Measurements from ENCODE around the gene LTBP4. TPM values are rescaled to one million over a fixed set of nuclear protein-coding genes. Genes with fewer than 3 reads are reported as not detected.

LTBP4 gene
- total RNA-seq, 2 donors from 2014 or later: 178 to 245 TPM

- H3K9me3 Mint-ChIP-seq: peaks cover 0 to 5% of the 10 kb centered on the region in 2 donors
- H3K36me3 Mint-ChIP-seq: no peaks in the 10 kb centered on the region
- H3K27ac Mint-ChIP-seq: peak overlapping the region; percentile 0 to 82
- DNase-seq (ENCODE audit: low spot score in 2 of 2) (peak; percentile 95 to 96), ATAC-seq (peak; percentile 91 to 94)
Observed at GRCh38 chr19:40570313-40571004, 30.7 kb upstream of the LTBP4 start.

DNA sequence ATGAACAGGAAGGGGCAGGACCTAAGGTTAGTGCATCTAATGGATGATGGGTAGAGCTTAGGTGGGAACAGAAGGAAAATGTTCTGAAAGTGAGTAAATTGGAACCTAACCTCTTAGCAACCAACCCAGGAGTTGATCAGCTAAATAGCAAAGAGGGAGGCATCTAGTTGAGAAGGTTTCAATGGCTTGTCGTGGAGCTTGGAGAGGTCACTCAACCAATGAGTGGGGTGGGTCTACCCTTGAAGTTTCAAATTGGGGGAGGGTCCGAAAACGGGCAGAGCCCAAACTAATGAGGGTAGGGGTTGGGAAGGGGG, 30.2 kb upstream of the LTBP4 start:
- peak overlapping the region; percentile 0 to 82 for H3K27ac Mint-ChIP-seq
- ATAC-seq: no peak

DNA sequence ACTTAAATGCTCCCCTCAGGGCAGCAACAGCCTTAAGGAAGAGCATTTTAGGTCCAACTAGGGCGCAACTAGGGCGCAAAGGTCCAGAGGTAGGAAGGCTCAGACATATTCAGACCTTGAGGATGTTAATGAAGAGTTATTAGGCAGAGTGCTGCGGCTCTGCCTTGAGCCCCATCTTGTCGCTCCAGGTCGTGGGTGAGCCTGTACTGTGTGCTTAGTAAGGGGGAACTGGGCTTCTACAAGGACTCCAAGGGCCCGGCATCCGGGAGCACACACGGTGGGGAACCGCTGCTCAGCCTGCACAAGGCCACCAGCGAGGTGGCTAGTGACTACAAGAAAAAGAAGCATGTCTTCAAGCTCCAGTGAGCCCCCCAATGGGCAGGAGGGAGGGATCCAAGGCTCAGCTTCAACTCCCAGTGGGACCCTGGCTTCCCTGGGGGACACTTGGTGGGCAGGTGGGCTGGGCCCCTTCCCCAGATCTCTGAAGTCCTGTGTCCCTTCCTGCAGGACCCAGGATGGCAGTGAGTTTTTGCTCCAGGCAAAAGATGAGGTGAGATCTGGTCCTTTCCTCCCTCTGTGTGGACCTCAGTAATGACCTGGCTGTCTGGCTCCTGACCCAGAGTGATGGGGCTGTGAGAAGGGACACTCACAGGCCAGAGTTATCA, 29.2 kb upstream of the LTBP4 start:
- ATAC-seq (no peak), DNase-seq (ENCODE audit: low spot score in 2 of 2) (no peak)
- H3K27ac Mint-ChIP-seq: no peak overlapping the region
- H3K9me3 Mint-ChIP-seq: peaks cover 0 to 5% of the 10 kb centered on the region in 2 donors
- H3K36me3 Mint-ChIP-seq: no peaks in the 10 kb centered on the region

More for the DNA sequence above, 30.2 kb upstream of the LTBP4 start:
- no peak for DNase-seq (ENCODE audit: low spot score in 2 of 2)
- no peaks in the 10 kb centered on the region for H3K36me3 Mint-ChIP-seq
- H3K9me3 Mint-ChIP-seq: peaks cover 0 to 5% of the 10 kb centered on the region in 2 donors

- ATAC-seq (no peak), DNase-seq (ENCODE audit: low spot score in 2 of 2) (no peak)
- Mint-ChIP-seq H3K9me3 (peaks cover 0 to 5% of the 10 kb centered on the region in 2 donors), H3K36me3 (peaks cover 10 to 12% of the 10 kb centered on the region in 2 donors), H3K27ac (no peak overlapping the region)
Observed at GRCh38 chr19:40575326-40575725, 25.8 kb upstream of the LTBP4 start.

- H3K36me3 Mint-ChIP-seq: peaks cover 15 to 18% of the 10 kb centered on the region in 2 donors
- H3K27ac Mint-ChIP-seq: peak overlapping the region; percentile 72 to 86
- H3K9me3 Mint-ChIP-seq: no peaks in the 10 kb centered on the region
- ATAC-seq (peak; percentile 43 to 49), DNase-seq (ENCODE audit: low spot score in 2 of 2) (no peak)
Observed at GRCh38 chr19:40576151-40576584, 25.0 kb upstream of the LTBP4 start.

DNA sequence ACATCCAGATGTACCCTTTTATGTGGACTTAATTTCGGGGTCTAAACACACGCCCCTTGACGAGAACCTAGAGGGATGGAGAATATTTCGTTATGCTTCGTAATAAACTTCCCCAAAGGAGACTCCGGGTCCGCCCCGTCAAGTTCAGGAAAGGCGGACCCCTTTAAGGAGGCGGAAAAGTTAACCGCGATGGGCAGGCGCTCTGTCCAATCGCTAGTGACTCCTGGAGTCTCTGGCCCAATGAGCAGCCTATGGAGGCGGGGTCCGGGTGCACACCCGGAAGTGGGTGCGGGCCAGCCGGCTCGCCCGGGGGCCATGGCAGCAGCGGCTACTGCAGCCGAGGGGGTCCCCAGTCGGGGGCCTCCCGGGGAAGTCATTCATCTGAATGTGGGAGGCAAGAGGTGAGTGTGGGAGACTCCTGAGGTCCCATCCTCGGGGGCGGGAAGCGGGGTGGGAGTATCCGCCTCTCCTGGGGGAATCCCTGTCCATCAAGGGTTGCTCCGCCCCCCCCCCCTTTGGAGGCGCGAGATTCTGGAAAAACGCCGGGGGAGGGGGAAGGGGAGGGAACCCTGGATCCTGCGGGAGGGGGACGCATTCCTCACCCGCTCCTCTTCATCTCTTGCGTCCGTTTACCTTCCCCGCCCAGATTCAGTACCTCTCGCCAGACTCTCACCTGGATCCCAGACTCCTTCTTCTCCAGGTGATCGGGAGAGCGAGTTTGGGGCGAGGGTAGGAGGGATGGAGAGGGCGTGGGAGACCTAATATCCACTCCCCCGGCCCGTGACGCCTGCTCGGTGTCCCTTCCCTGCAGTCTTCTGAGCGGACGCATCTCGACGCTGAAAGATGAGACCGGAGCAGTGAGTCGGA, 24.4 kb upstream of the LTBP4 start, which contains the start of gene SHKBP1:
TSS of gene SHKBP1 (plus strand) at position 289 of the 867 bp plus-strand sequence. CDS start at position 316, 27 bp downstream.
- ATAC-seq: peak; percentile 100
- peak; percentile 95 for DNase-seq (ENCODE audit: low spot score in 2 of 2)
- peak within 1 kb of the TSS; percentile 72 to 86 for H3K27ac Mint-ChIP-seq
- H3K36me3 Mint-ChIP-seq: peaks cover 15 to 18% of the 10 kb centered on the region in 2 donors
- H3K9me3 Mint-ChIP-seq: no peaks in the 10 kb centered on the region

- Mint-ChIP-seq H3K27ac (peak overlapping the region in 1 of 2 donors; percentile 89), H3K36me3 (peaks cover 15 to 18% of the 10 kb centered on the region in 2 donors)
- ATAC-seq: no peak
Observed at GRCh38 chr19:40578442-40578908, 22.7 kb upstream of the LTBP4 start.

DNA sequence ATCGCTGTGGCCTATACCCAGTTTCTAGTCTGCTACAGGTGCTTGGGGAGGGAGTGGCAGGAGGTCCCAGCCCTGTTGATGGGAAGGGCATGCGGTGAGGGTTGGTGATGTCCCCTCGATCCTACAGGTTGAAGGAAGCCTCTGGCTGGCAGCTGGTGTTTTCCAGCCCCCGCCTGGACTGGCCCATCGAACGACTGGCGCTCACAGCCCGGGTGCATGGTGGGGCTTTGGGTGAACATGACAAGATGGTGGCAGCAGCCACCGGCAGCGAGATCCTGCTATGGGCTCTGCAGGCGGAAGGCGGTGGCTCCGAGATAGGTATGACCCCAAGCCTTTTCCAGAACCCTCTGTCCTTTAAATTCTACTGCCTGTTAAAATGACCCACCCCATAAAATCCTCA, 20.6 kb upstream of the LTBP4 start:
- peaks cover 15 to 18% of the 10 kb centered on the region in 2 donors for H3K36me3 Mint-ChIP-seq
- no peak overlapping the region for H3K27ac Mint-ChIP-seq
- DNase-seq (ENCODE audit: low spot score in 2 of 2) (no peak), ATAC-seq (no peak)
- H3K9me3 Mint-ChIP-seq: no peaks in the 10 kb centered on the region

More at GRCh38 chr19:40578442-40578908, 22.7 kb upstream of the LTBP4 start:
- no peaks in the 10 kb centered on the region for H3K9me3 Mint-ChIP-seq
- no peak for DNase-seq (ENCODE audit: low spot score in 2 of 2)

GRCh38 chr19:40581531-40581930, 19.6 kb upstream of the LTBP4 start:
- no peak for ATAC-seq
- DNase-seq (ENCODE audit: low spot score in 2 of 2): no peak
- H3K9me3 Mint-ChIP-seq: no peaks in the 10 kb centered on the region
- H3K36me3 Mint-ChIP-seq: peaks cover 15 to 18% of the 10 kb centered on the region in 2 donors
- H3K27ac Mint-ChIP-seq: no peak overlapping the region

GRCh38 chr19:40582467-40582866, 18.7 kb upstream of the LTBP4 start:
- ATAC-seq (no peak), DNase-seq (ENCODE audit: low spot score in 2 of 2) (no peak)
- Mint-ChIP-seq H3K9me3 (no peaks in the 10 kb centered on the region), H3K27ac (peak overlapping the region; percentile 36 to 37), H3K36me3 (peaks cover 15 to 18% of the 10 kb centered on the region in 2 donors)

DNA sequence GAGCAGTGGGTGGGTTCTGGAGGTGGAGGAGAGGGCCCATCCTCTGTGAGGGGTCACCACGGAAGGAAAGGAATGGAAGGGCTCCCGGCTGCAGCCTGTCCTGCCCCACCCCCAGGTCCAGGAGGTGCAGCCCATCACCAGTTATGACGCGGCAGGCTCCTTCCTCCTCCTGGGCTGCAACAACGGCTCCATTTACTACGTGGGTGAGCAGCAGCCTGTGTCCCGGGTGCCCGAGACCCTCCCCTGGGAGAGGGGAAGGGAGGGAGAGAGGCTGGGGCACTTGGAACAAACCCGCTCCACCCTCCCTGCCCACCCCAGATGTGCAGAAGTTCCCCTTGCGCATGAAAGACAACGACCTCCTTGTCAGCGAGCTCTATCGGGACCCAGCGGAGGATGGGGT, 17.9 kb upstream of the LTBP4 start:
- H3K27ac Mint-ChIP-seq: no peak overlapping the region
- no peak for ATAC-seq
- no peak for DNase-seq (ENCODE audit: low spot score in 2 of 2)
- H3K36me3 Mint-ChIP-seq: peaks cover 8 to 11% of the 10 kb centered on the region in 2 donors
- H3K9me3 Mint-ChIP-seq: no peaks in the 10 kb centered on the region

- no peak for DNase-seq (ENCODE audit: low spot score in 2 of 2)
- peaks cover 6 to 8% of the 10 kb centered on the region in 2 donors for H3K36me3 Mint-ChIP-seq
- no peak overlapping the region for H3K27ac Mint-ChIP-seq
- H3K9me3 Mint-ChIP-seq: no peaks in the 10 kb centered on the region
- ATAC-seq: no peak
Observed at GRCh38 chr19:40584007-40584406, 17.2 kb upstream of the LTBP4 start.

- ATAC-seq (no peak), DNase-seq (ENCODE audit: low spot score in 2 of 2) (no peak)
- H3K36me3 Mint-ChIP-seq: peaks cover 4 to 6% of the 10 kb centered on the region in 2 donors
- peak overlapping the region; percentile 2 to 19 for H3K27ac Mint-ChIP-seq
- no peaks in the 10 kb centered on the region for H3K9me3 Mint-ChIP-seq
Observed at GRCh38 chr19:40585241-40585981, 15.8 kb upstream of the LTBP4 start.

DNA sequence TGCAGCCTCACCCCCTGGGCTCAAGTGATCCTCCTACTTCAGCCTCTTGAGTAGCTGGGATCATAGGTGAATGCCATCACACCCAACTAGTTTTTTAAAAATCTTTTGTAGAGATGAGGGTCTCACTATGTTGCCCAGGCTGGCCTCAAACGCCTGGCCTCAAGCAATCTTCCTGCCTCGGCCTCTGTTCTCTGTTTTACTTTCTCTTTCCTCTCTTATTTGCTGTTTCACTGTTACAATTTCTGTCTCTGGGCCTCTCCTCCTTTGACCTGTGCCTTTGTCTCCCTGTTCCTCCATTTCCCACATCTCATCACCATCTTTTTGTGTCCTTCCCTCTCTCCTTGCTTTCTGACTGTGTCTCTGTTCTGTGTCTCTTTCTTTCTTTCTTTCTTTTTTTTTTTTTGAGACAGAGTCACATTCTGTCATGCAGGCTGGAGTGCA, 15.2 kb upstream of the LTBP4 start:
- ATAC-seq (no peak), DNase-seq (ENCODE audit: low spot score in 2 of 2) (no peak)
- H3K9me3 Mint-ChIP-seq: no peaks in the 10 kb centered on the region
- peak overlapping the region; percentile 2 to 19 for H3K27ac Mint-ChIP-seq
- peaks cover 0 to 2% of the 10 kb centered on the region in 2 donors for H3K36me3 Mint-ChIP-seq

DNA sequence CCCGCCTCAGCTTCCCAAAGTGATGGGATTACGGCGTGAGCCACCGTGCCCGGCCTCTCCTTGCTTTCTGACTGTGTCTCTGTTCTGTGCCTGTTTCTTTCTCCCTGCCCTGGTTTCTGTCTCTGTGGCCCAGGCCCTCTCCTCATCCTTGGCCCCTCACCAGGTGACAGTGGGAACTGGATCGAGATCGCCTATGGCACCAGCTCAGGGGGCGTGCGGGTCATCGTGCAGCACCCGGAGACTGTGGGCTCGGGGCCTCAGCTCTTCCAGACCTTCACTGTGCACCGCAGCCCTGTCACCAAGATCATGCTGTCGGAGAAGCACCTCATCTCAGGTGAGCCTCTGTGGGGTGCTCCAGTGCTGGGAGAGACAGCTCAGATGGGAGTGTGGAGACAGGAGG, 14.6 kb upstream of the LTBP4 start:
- peak overlapping the region; percentile 19 to 69 for H3K27ac Mint-ChIP-seq
- no peak for DNase-seq (ENCODE audit: low spot score in 2 of 2)
- no peaks in the 10 kb centered on the region for H3K9me3 Mint-ChIP-seq
- H3K36me3 Mint-ChIP-seq: no peaks in the 10 kb centered on the region
- ATAC-seq: no peak

Data from activated naive CD4-positive, alpha-beta T cell treated with anti-CD3 and anti-CD28 coated beads, Interleukin-2, amount 50 U/mL, for 72 hours (primary cell).